Measurements from ENCODE around the gene PKNOX2. TPM values are rescaled to one million over a fixed set of nuclear protein-coding genes. Genes with fewer than 3 reads are reported as not detected.

Gene PKNOX2
- total and polyA plus RNA-seq, 2 of the 4 experiments (the other 2 are of a cell fraction) = 0.72 to 2.3 TPM

DNA sequence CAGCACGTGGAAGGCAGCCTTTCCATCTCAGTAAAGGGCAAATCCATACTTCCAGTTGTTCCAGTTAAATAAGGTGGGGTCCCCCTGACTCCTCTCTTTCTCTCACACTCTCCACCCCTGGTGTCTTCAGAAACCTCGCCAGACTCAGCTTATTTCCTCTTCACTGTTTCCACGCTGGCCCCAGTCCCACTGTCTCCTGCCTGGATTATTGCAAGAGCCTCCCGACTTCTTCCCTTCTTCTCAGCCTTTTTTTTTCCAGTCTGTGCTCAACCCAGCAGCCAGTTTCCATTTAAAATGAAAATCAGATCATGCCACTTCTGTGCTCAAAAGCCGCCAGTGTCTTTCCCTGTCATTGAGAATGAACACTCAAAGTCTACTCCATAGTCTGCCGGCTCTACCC, 131.4 kb downstream of the PKNOX2 start:
- 59% methylated on average over 3 of the region's 6 CpGs; no CpG with 5 or more reads in 1 of the 2 experiments for WGBS, 2 experiments (ENCODE audit: extremely low coverage in 2 of 2, insufficient read length in 1 of 2)
- intact Hi-C loops (cut with micrococcal nuclease) = no loop called here
- CTCF ChIA-PET = no interaction called here

More for the DNA sequence above, 131.4 kb downstream of the PKNOX2 start:
- no peak overlapping the region for H4K8ac ChIP-seq (ENCODE audit: low read depth in 2 of 2, low read length in 2 of 2)
- H3K36me3 ChIP-seq (ENCODE audit: control insufficient read depth, insufficient read depth, low read length) = no peaks in the 10 kb centered on the region
- dilution Hi-C loops (cut with HindIII; ENCODE audit: low sequenced_read_pairs, unreplicated experiment) (no loop called here), in situ Hi-C loops (cut with MboI; ENCODE audit: low sequenced_read_pairs) (no loop called here)
- no peaks in the 10 kb centered on the region for H4K20me1 ChIP-seq (ENCODE audit: insufficient read depth, low read length)
- POLR2A ChIA-PET (ENCODE audit: unreplicated experiment) = no interaction called here
- no peak overlapping the region for H2AFZ ChIP-seq (replicated peaks; ENCODE audit: low read length, poor library complexity)
- TF ChIP-seq FOS (IDR thresholded peaks at IDR 0.05; ENCODE audit: low read depth, low read length) (no peak), NFE2L2 (IDR thresholded peaks at IDR 0.05; ENCODE audit: low read depth, low read length) (no peak), CHD1 (IDR thresholded peaks at IDR 0.05; ENCODE audit: low read depth, low read length) (no peak), SMC3 (IDR thresholded peaks at IDR 0.05; ENCODE audit: low read depth, low read length) (no peak), MXI1 (IDR thresholded peaks at IDR 0.05; ENCODE audit: borderline replicate concordance, low read depth, low read length) (no peak), CEBPB (IDR thresholded peaks at IDR 0.05; ENCODE audit: low read depth, low read length) (no peak), BHLHE40 (IDR thresholded peaks at IDR 0.05; ENCODE audit: low read depth, low read length) (no peak)
- TF ChIP-seq, protein P1, sequence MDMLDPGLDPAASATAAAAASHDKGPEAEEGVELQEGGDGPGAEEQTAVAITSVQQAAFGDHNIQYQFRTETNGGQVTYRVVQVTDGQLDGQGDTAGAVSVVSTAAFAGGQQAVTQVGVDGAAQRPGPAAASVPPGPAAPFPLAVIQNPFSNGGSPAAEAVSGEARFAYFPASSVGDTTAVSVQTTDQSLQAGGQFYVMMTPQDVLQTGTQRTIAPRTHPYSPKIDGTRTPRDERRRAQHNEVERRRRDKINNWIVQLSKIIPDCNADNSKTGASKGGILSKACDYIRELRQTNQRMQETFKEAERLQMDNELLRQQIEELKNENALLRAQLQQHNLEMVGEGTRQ (IDR thresholded peaks at IDR 0.05; ENCODE audit: low read depth, low read length) = no peak
- TF ChIP-seq, protein P2, sequence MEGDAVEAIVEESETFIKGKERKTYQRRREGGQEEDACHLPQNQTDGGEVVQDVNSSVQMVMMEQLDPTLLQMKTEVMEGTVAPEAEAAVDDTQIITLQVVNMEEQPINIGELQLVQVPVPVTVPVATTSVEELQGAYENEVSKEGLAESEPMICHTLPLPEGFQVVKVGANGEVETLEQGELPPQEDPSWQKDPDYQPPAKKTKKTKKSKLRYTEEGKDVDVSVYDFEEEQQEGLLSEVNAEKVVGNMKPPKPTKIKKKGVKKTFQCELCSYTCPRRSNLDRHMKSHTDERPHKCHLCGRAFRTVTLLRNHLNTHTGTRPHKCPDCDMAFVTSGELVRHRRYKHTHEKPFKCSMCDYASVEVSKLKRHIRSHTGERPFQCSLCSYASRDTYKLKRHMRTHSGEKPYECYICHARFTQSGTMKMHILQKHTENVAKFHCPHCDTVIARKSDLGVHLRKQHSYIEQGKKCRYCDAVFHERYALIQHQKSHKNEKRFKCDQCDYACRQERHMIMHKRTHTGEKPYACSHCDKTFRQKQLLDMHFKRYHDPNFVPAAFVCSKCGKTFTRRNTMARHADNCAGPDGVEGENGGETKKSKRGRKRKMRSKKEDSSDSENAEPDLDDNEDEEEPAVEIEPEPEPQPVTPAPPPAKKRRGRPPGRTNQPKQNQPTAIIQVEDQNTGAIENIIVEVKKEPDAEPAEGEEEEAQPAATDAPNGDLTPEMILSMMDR (conservative IDR thresholded peaks at IDR 0.05; ENCODE audit: low read depth, low read length) = no peak
- no peaks in the 10 kb centered on the region; the same call in 1 of the 2 replicates for H3K9me1 ChIP-seq (ENCODE audit: insufficient read depth, low read length)
- H2AK5ac ChIP-seq (ENCODE audit: low read depth, low read length) = no peak overlapping the region
- no peak overlapping the region for H3K9ac ChIP-seq (ENCODE audit: low read depth, low read length)
- no TSS peak for BruUV-seq (replicated peaks)
- H3K4me1 ChIP-seq (ENCODE audit: control insufficient read depth, insufficient read depth, low read length) = peaks cover 1% of the 10 kb centered on the region; the same call in 1 of the 2 replicates
- H4K91ac ChIP-seq (ENCODE audit: insufficient read depth, low read depth, low read length) = no peak overlapping the region
- no peak overlapping the region for H2BK120ac ChIP-seq (ENCODE audit: low read depth, low read length)
- H3K14ac ChIP-seq (replicated peaks; ENCODE audit: low read depth, low read length) = no peak overlapping the region
- H4K5ac ChIP-seq (ENCODE audit: low read depth, low read length) = no peak overlapping the region
- H3K18ac ChIP-seq (ENCODE audit: low read depth, low read length) = no peak overlapping the region
- H3K27me3 ChIP-seq (ENCODE audit: control insufficient read depth, insufficient read depth, low read length) = peaks cover 9% of the 10 kb centered on the region
- ATAC-seq (ENCODE audit: low read depth) (no peak), DNase-seq (no peak)
- no peaks in the 10 kb centered on the region for H3K79me1 ChIP-seq (ENCODE audit: low read depth in 1 of 2, low read length in 2 of 2)
- no peak overlapping the region for H3K23ac ChIP-seq (ENCODE audit: low read depth, low read length)
- no peak overlapping the region for H2BK15ac ChIP-seq (ENCODE audit: low read depth, low read length)
- H3K27ac ChIP-seq (ENCODE audit: insufficient read depth, low read length) = no peak overlapping the region
- no peak overlapping the region for H3K4ac ChIP-seq (ENCODE audit: low read depth, low read length)
- H3K4me2 ChIP-seq (ENCODE audit: low read depth, low read length) = no peak overlapping the region
- H3K9me3 ChIP-seq (ENCODE audit: control insufficient read depth, insufficient read depth, low read length) = no peaks in the 10 kb centered on the region
- H3K4me3 ChIP-seq (ENCODE audit: insufficient read depth, low read depth, low read length) = no peak overlapping the region
- no peak overlapping the region for H2BK20ac ChIP-seq (ENCODE audit: low read depth, low read length)
- no peak overlapping the region for H3K56ac ChIP-seq (ENCODE audit: extremely low read depth, insufficient read depth, low read length)
- H2BK5ac ChIP-seq (ENCODE audit: low read depth, low read length, poor library complexity, severe bottlenecking) = no peak overlapping the region
- H2AK9ac ChIP-seq (replicated peaks; ENCODE audit: low read depth, low read length, poor library complexity) = no peak overlapping the region

Data from IMR-90 (cell line).